ENCODE results near the gene MRI1.
A peak's percentile ranks its signal among the peaks of the same experiment; 100 is the strongest.

The MRI1 gene

DNA sequence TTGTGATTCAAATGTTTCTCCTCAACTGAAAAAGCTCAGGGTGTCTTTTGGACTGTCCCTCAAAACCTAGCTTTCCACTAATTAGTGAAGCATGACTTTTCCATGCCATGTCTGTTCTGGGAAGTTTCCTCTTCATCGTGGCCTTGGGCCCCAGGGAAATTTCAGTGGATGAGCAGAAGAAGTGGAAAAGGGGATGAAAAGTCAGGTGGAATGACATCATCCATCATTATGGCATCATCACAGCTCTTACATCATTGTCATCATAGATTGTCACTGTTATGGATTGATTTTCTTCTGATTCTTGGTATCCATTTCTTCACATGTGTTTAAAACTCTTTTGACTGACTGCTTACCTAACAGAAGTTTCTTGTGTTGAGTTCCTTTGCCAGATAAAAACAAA, 26.2 kb upstream of the MRI1 start:
- Histone ChIP-seq H3K9me3 (ENCODE audit: severe bottlenecking) (no peaks in the 10 kb centered on the region), H3K27ac (no peak overlapping the region), H3K27me3 (ENCODE audit: insufficient read depth, low read depth, severe bottlenecking) (no peaks in the 10 kb centered on the region), H3K4me3 (ENCODE audit: low read depth, low read length) (no peak overlapping the region), H3K36me3 (peaks cover 3% of the 10 kb centered on the region)
- no peak for DNase-seq
- TF ChIP-seq, protein P1, sequence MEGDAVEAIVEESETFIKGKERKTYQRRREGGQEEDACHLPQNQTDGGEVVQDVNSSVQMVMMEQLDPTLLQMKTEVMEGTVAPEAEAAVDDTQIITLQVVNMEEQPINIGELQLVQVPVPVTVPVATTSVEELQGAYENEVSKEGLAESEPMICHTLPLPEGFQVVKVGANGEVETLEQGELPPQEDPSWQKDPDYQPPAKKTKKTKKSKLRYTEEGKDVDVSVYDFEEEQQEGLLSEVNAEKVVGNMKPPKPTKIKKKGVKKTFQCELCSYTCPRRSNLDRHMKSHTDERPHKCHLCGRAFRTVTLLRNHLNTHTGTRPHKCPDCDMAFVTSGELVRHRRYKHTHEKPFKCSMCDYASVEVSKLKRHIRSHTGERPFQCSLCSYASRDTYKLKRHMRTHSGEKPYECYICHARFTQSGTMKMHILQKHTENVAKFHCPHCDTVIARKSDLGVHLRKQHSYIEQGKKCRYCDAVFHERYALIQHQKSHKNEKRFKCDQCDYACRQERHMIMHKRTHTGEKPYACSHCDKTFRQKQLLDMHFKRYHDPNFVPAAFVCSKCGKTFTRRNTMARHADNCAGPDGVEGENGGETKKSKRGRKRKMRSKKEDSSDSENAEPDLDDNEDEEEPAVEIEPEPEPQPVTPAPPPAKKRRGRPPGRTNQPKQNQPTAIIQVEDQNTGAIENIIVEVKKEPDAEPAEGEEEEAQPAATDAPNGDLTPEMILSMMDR (IDR thresholded peaks at IDR 0.05; ENCODE audit: low read depth, low read length) = no peak

DNA sequence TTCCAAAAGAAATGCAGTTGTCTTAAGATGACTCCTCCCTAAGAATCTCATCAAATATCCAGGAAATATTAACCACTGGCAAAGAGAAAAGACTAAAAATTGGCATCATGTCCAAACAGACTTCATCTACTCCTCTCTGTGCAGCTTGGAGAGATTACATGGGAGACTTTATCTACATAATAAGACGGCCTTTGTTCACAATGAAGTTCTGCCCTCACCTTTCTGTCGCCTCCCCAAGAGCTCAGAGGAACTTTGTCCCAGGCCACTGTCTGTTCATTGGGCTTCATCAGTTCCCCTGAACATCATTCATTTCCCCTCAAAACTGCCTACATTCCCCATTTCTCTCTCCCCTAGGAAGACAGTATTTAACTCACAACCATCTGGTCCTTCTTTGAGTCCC, 22.4 kb upstream of the MRI1 start:
- no peaks in the 10 kb centered on the region for H3K27me3 ChIP-seq (ENCODE audit: insufficient read depth, low read depth, severe bottlenecking)
- H3K27ac ChIP-seq = no peak overlapping the region
- no peak overlapping the region for H3K4me3 ChIP-seq (ENCODE audit: low read depth, low read length)
- H3K36me3 ChIP-seq = peaks cover 3% of the 10 kb centered on the region
- TF ChIP-seq, protein P1 (IDR thresholded peaks at IDR 0.05; ENCODE audit: low read depth, low read length) = no peak
- DNase-seq = no peak
- peaks cover under 1% of the 10 kb centered on the region for H3K9me3 ChIP-seq (ENCODE audit: severe bottlenecking)

DNA sequence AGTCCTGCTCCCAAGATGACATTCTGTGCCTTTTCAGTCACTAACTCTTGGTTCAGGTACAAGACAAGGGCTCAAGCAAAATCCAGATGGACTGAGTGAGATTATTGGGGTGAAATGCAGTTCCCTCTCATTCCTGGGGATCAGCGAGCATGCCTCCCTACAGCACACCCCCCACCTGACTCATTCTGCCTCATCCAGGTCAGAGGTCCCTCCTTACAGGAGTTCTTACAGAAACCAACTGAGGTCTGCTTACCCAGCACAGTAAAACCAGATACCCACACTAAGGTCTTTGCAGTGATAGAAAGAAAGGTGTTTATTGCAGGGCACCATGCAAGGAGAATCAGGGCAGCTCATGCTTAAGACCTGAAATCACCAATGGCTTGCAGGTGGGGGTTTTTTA, 21.6 kb upstream of the MRI1 start:
- no peak for DNase-seq

DNA sequence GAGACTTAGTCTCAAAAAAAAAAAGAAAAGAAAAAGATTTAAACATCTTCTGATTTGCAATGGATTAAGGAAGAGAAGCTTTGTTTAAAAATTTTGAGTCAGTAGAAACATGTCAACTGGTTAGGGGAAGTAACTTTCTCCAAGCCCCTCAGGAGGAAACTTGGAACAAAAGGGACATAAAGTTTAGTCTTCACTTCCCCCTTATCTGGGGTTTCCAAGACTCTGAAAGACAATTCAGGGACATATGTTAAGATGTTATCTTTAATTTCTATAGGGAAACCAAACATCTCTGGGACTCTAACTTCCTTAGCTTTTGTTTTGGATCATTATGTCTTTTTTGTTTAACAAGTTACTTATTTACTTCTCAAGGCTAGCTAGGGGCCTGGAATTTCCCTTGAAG, 20.1 kb upstream of the MRI1 start:
- Histone ChIP-seq H3K27me3 (ENCODE audit: insufficient read depth, low read depth, severe bottlenecking) (no peaks in the 10 kb centered on the region), H3K36me3 (no peaks in the 10 kb centered on the region), H3K4me3 (ENCODE audit: low read depth, low read length) (no peak overlapping the region), H3K27ac (no peak overlapping the region), H3K9me3 (ENCODE audit: severe bottlenecking) (peaks cover 7% of the 10 kb centered on the region)
- DNase-seq = no peak
- TF ChIP-seq, protein P1 (IDR thresholded peaks at IDR 0.05; ENCODE audit: low read depth, low read length) = no peak

More for the DNA sequence above, 21.6 kb upstream of the MRI1 start:
- H3K4me3 ChIP-seq (ENCODE audit: low read depth, low read length) = no peak overlapping the region
- H3K36me3 ChIP-seq = peaks cover 3% of the 10 kb centered on the region
- no peaks in the 10 kb centered on the region for H3K27me3 ChIP-seq (ENCODE audit: insufficient read depth, low read depth, severe bottlenecking)
- H3K27ac ChIP-seq = no peak overlapping the region
- TF ChIP-seq, protein P1 (IDR thresholded peaks at IDR 0.05; ENCODE audit: low read depth, low read length) = no peak
- peaks cover 7% of the 10 kb centered on the region for H3K9me3 ChIP-seq (ENCODE audit: severe bottlenecking)

DNA sequence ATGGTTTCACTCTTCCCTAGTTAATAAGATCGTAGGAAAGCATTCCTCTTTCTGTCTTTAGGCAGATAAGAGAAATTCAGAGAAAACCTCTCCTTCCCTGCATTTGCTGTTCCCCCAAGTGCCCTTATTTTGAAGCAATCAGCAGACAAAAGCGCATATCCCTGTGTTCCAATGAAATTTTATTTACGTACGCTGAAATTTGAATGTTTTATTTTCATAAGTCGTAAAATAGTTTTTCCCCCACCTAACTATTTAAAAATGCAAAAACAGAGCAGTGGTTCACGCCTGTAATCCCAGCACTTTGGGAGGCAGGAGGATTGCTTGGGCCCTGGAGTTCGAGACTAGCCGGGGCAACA, 17.2 kb upstream of the MRI1 start:
- DNase-seq = no peak
- Histone ChIP-seq H3K4me3 (ENCODE audit: low read depth, low read length) (peak overlapping the region; percentile 91), H3K27me3 (ENCODE audit: insufficient read depth, low read depth, severe bottlenecking) (no peaks in the 10 kb centered on the region), H3K27ac (no peak overlapping the region), H3K9me3 (ENCODE audit: severe bottlenecking) (peaks cover 7% of the 10 kb centered on the region), H3K36me3 (peaks cover 4% of the 10 kb centered on the region; the same call in 1 of the 2 replicates)
- TF ChIP-seq, protein P1 (IDR thresholded peaks at IDR 0.05; ENCODE audit: low read depth, low read length) = no peak

DNA sequence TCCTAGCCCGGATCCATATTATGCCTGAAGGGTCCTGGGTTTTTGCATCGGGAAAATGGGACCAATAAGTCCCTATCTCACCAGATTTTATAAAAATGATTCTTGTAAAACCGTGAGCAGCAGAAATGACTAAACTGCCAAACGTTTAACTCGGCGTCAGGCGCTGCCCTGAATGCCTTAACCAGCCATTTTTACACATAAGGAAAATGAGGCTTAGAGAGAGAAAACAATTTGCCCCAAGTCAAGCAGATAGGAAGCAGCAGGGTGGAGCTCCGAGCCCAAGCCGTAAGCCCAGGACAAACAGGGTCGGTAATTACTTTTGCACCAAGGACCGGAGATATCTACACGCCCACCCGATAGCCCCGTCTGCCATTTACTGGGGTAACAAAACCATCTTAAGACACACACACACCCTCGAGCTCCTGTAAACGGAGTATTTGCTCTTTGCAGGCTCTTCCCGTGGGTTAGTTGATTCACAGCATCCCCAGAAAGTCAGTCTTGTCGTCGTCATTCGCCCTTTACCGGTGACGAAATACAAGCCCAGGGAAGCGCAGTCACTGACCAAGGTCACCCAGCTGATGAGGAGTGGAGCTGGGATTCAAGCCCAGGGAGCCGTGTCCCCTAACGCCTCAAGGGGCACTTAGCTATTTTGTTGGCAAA, 16.0 kb upstream of the MRI1 start:
- Histone ChIP-seq H3K9me3 (ENCODE audit: severe bottlenecking) (peaks cover 7% of the 10 kb centered on the region), H3K36me3 (peaks cover 7% of the 10 kb centered on the region; the same call in 1 of the 2 replicates), H3K27me3 (ENCODE audit: insufficient read depth, low read depth, severe bottlenecking) (no peaks in the 10 kb centered on the region), H3K4me3 (ENCODE audit: low read depth, low read length) (peak overlapping the region; percentile 91), H3K27ac (peak overlapping the region; percentile 15)
- TF ChIP-seq, protein P1 (IDR thresholded peaks at IDR 0.05; ENCODE audit: low read depth, low read length) = no peak
- DNase-seq = no peak
